Retinal pigment epithelial cell (primary cell): ENCODE results near the gene TBK1.

Experiments used
- DNase-seq: peaks from one replicate; pipeline ENCODE4 v3.0.0-alpha.2; 2010; ENCODE audit warnings: low read depth
- H3K4me3 ChIP-seq: 2 replicates; pipeline ENCODE4 v1.5.1; 2011; ENCODE audit warnings: mild to moderate bottlenecking, low read length, control low read depth, moderate library complexity
- CTCF ChIP-seq: conservative IDR thresholded peaks from 2 replicates; pipeline ENCODE4 v1.5.1; 2011; ENCODE audit warnings: low read depth, low read length, control low read depth, inconsistent platforms

TBK1 gene

GRCh38 chr12:64412459-64412858, 39.5 kb upstream of the TBK1 start:
- no peak overlapping the region for H3K4me3 ChIP-seq
- TF ChIP-seq CTCF: no peak
- DNase-seq: no peak

- no peak for DNase-seq
- no peak for TF ChIP-seq CTCF
- H3K4me3 ChIP-seq: no peak overlapping the region
These were observed 38.0 kb upstream of the TBK1 start for GRCh38 chr12:64413884-64414283.

- no peak overlapping the region for H3K4me3 ChIP-seq
- no peak for DNase-seq
- TF ChIP-seq CTCF: no peak
These were observed 33.7 kb upstream of the TBK1 start for GRCh38 chr12:64418209-64418608.

- TF ChIP-seq CTCF: no peak
- DNase-seq: no peak
- no peak overlapping the region for H3K4me3 ChIP-seq
These were observed 32.2 kb upstream of the TBK1 start for GRCh38 chr12:64419696-64420095.

- H3K4me3 ChIP-seq: no peak overlapping the region
- DNase-seq: no peak
- no peak for TF ChIP-seq CTCF
These were observed 23.9 kb upstream of the TBK1 start for GRCh38 chr12:64427988-64428387.

- H3K4me3 ChIP-seq: no peak overlapping the region
- DNase-seq: no peak
- TF ChIP-seq CTCF: no peak
These were observed 23.0 kb upstream of the TBK1 start for GRCh38 chr12:64428956-64429355.

- no peak overlapping the region for H3K4me3 ChIP-seq
These were observed 21.0 kb upstream of the TBK1 start for GRCh38 chr12:64430886-64431285.

More at GRCh38 chr12:64430886-64431285, 21.0 kb upstream of the TBK1 start:
- no peak for TF ChIP-seq CTCF
- no peak for DNase-seq
